ENCODE data around the gene SH2D2A. TPM values are rescaled to one million over a fixed set of nuclear protein-coding genes. Genes with fewer than 3 reads are reported as not detected.

SH2D2A gene
- total RNA-seq, 1 experiment from 2014 or later, result 4.9 TPM

DNA sequence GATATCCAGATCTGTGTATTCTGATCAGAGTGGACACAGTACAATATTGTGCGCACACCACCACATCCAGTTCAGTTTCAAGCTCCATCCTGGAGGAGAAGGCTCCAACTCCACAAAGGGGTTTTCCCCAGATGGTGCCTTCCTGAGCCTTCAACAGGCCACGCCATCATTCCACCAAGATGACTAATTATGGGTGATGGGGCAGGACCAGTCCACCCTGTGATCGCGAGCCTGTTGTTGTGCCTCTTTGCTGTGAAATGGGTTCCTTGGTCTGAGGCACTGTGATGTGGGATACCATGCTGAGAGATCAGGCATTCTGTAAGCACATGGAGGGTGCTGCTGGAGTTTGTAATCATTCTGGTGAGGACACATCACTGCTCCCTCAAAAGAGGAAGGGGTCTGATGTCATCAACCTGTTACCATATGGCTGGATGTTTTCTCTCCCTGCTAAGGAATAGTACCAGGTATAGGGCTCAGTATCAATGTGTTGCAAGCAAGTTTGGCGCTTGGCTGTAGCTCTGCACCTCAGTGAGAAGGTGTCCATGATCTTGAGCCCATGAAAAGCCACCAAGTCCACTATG, 6.7 kb upstream of the SH2D2A start:
- no peak for DNase-seq (ENCODE audit: low spot score)
- Mint-ChIP-seq H3K27ac (no peak overlapping the region), H3K4me3 (no peak overlapping the region), H3K4me1 (no peaks in the 10 kb centered on the region), H3K36me3 (no peaks in the 10 kb centered on the region), H3K27me3 (ENCODE audit: low read depth) (peaks cover 55% of the 10 kb centered on the region), H3K9me3 (no peaks in the 10 kb centered on the region)
- ChIA-PET POLR2A (no interaction called here), CTCF (interaction anchor here (1.0 to 2.2 kb wide), 4 partner anchors 9 to 97 kb away, joined by 3 to 10 read pairs (median 6); no protein-coding TSS in a partner anchor)
- TF ChIP-seq ZNF219 (CRISPR knock-in tag; IDR thresholded peaks at IDR 0.05; ENCODE audit: borderline replicate concordance) (no peak), SMAD4 (CRISPR knock-in tag; IDR thresholded peaks at IDR 0.05) (no peak), SMAD3 (CRISPR knock-in tag; IDR thresholded peaks at IDR 0.05; ENCODE audit: borderline replicate concordance) (no peak)
- TF ChIP-seq, protein P1, sequence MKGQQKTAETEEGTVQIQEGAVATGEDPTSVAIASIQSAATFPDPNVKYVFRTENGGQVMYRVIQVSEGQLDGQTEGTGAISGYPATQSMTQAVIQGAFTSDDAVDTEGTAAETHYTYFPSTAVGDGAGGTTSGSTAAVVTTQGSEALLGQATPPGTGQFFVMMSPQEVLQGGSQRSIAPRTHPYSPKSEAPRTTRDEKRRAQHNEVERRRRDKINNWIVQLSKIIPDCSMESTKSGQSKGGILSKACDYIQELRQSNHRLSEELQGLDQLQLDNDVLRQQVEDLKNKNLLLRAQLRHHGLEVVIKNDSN (CRISPR knock-in tag; IDR thresholded peaks at IDR 0.05), result no peak
- no peak for ATAC-seq

DNA sequence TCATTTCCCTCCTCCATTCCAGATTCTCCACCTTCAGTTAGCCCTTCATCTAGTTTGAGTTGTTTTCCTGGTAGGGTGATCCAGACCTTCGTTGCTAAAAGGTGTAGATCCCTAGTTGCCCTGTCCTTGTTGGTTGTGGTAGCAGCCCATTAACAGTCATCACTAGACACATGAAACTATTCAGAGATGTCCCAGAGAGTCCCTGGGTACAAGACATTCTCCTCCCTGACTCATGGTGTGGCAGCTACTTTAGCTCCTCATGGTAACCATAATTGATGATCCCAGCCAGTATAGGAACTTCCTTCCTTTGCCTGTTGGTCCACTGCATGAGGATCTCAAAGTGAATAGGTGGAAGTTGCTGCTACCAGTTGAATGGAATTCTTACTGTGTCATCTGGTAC, 6.0 kb upstream of the SH2D2A start:
- no peak for DNase-seq (ENCODE audit: low spot score)
- no peaks in the 10 kb centered on the region for H3K9me3 Mint-ChIP-seq
- ChIA-PET CTCF (interaction anchor here (0.6 to 2.2 kb wide), 12 partner anchors 8 to 133 kb away, joined by 3 to 10 read pairs (median 4); partner anchors contain the start of gene NTRK1), POLR2A (no interaction called here)
- TF ChIP-seq CREM (CRISPR knock-in tag; IDR thresholded peaks at IDR 0.05), result no peak
- no peak for TF ChIP-seq TCF7 (CRISPR knock-in tag; IDR thresholded peaks at IDR 0.05; ENCODE audit: low read depth)
- TF ChIP-seq, protein P2, sequence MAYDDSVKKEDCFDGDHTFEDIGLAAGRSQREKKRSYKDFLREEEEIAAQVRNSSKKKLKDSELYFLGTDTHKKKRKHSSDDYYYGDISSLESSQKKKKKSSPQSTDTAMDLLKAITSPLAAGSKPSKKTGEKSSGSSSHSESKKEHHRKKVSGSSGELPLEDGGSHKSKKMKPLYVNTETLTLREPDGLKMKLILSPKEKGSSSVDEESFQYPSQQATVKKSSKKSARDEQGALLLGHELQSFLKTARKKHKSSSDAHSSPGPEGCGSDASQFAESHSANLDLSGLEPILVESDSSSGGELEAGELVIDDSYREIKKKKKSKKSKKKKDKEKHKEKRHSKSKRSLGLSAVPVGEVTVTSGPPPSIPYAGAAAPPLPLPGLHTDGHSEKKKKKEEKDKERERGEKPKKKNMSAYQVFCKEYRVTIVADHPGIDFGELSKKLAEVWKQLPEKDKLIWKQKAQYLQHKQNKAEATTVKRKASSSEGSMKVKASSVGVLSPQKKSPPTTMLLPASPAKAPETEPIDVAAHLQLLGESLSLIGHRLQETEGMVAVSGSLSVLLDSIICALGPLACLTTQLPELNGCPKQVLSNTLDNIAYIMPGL (CRISPR knock-in tag; IDR thresholded peaks at IDR 0.05), result no peak
- TF ChIP-seq TP53 (CRISPR knock-in tag; IDR thresholded peaks at IDR 0.05), result no peak
- no peak for TF ChIP-seq PRRX2 (CRISPR knock-in tag; IDR thresholded peaks at IDR 0.05)
- no peak for TF ChIP-seq ZNF671 (CRISPR knock-in tag; IDR thresholded peaks at IDR 0.05)
- no peak for TF ChIP-seq SMAD3 (CRISPR knock-in tag; IDR thresholded peaks at IDR 0.05; ENCODE audit: borderline replicate concordance)
- no peak for TF ChIP-seq TEAD1 (CRISPR knock-in tag; IDR thresholded peaks at IDR 0.05)
- no peak for TF ChIP-seq RORB (CRISPR knock-in tag; IDR thresholded peaks at IDR 0.05)
- no peak for TF ChIP-seq CREB1 (CRISPR knock-in tag; IDR thresholded peaks at IDR 0.05)
- TF ChIP-seq ZNF396 (CRISPR knock-in tag; IDR thresholded peaks at IDR 0.05; ENCODE audit: borderline replicate concordance), result no peak
- no peak for TF ChIP-seq KAT7 (CRISPR knock-in tag; IDR thresholded peaks at IDR 0.05; ENCODE audit: borderline replicate concordance)
- TF ChIP-seq ATF3 (CRISPR knock-in tag; conservative IDR thresholded peaks at IDR 0.05), result no peak
- TF ChIP-seq ZNF219 (CRISPR knock-in tag; IDR thresholded peaks at IDR 0.05; ENCODE audit: borderline replicate concordance), result no peak
- TF ChIP-seq GABPB1 (CRISPR knock-in tag; IDR thresholded peaks at IDR 0.05), result no peak
- TF ChIP-seq JUN (CRISPR knock-in tag; IDR thresholded peaks at IDR 0.05), result no peak
- H3K4me3 Mint-ChIP-seq, result no peak overlapping the region
- ATAC-seq, result no peak
- peaks cover 55% of the 10 kb centered on the region for H3K27me3 Mint-ChIP-seq (ENCODE audit: low read depth)
- no peaks in the 10 kb centered on the region for H3K4me1 Mint-ChIP-seq
- H3K36me3 Mint-ChIP-seq, result no peaks in the 10 kb centered on the region
- H3K27ac Mint-ChIP-seq, result no peak overlapping the region

DNA sequence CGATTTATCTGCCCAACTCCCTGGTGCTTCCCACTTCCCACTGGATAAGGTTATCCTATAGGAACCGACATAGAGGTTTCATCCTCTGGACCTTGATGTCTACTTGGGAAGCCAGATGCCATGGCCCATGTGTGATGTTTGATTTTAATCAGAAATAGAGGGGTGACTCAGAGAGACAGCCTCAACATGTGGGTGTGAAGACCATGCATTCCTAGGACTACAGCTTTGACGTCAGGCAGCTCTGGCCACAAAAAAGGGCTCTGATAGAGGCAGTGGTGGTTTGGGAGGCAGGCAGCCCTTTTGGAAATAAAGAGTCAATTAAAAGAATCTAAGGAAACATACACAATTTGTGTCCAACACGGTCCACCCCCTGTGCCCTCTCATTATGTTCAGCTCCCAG, 5.2 kb upstream of the SH2D2A start:
- Mint-ChIP-seq H3K9me3 (no peaks in the 10 kb centered on the region), H3K4me3 (no peak overlapping the region), H3K27ac (no peak overlapping the region), H3K36me3 (no peaks in the 10 kb centered on the region), H3K27me3 (ENCODE audit: low read depth) (peaks cover 59% of the 10 kb centered on the region), H3K4me1 (no peaks in the 10 kb centered on the region)
- ATAC-seq (no peak), DNase-seq (ENCODE audit: low spot score) (no peak)
- TF ChIP-seq JUN (CRISPR knock-in tag; IDR thresholded peaks at IDR 0.05) (no peak), FOXK1 (CRISPR knock-in tag; IDR thresholded peaks at IDR 0.05) (no peak)
- TF ChIP-seq, protein P3, sequence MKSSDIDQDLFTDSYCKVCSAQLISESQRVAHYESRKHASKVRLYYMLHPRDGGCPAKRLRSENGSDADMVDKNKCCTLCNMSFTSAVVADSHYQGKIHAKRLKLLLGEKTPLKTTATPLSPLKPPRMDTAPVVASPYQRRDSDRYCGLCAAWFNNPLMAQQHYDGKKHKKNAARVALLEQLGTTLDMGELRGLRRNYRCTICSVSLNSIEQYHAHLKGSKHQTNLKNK (CRISPR knock-in tag; IDR thresholded peaks at IDR 0.05), result no peak
- ChIA-PET POLR2A (no interaction called here), CTCF (interaction anchor here (0.6 to 2.2 kb wide), 12 partner anchors 8 to 436 kb away, joined by 3 to 10 read pairs (median 4); partner anchors contain the start of gene NTRK1)

Measured in WTC11 (cell line).